HG02763 (cell line): ENCODE results near the gene ZC3H13.

ENCODE experiments used
- ATAC-seq: cut with Tn5 transposase; IDR thresholded peaks from one replicate; pipeline ENCODE4 v1.9.1; 2021; ENCODE audit warnings: mild to moderate bottlenecking, moderate library complexity; ENCODE audit not compliant: unreplicated experiment

The ZC3H13 gene

DNA sequence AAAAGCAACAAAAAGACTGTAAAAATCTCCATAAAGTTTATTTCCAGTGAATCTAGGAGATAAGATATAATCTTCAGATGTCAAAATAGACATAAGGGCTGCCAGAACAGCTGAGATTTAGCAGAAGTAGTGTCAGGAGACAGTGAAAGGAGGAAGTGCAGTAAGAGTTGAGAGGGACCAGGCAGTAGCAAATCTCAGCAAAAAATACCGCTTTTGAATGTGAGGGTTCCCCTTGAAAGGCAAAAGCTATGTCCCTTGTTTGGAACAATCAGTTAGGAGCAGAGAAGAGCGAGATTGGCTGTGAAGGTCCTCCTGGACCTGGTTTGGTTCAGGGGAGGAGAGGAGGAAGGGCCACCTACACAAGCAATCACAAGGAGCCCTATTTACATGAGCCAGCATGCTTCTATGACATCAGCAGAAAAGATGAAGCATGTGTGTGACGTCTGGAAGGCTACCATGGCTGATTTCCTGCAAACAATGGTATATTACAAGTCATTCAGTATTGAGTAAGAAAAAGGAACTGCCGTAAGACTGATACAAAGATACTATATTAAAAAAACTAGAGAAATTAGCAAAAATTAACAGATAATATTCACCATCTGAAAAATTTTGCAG lies 102.1 kb downstream of the ZC3H13 start:
- ATAC-seq = no peak

DNA sequence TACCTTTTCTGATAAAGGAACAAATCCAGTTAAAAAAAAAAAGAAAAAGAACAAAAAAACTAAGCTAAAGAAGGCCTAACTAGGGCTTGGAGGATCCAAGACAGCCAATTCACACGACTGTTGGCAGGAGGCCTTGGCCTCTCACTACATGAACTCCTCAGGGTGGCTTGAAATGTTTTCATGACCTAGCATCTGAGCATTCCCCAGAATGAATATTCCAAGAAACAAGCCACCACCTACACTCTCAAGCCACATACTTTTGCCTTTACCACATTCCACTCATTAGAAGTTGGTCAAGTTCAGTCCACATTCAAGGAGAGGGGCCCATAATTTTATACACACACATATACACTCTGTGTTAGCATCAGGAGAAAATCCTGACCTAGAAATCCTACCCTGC lies 103.4 kb downstream of the ZC3H13 start:
- no peak for ATAC-seq

DNA sequence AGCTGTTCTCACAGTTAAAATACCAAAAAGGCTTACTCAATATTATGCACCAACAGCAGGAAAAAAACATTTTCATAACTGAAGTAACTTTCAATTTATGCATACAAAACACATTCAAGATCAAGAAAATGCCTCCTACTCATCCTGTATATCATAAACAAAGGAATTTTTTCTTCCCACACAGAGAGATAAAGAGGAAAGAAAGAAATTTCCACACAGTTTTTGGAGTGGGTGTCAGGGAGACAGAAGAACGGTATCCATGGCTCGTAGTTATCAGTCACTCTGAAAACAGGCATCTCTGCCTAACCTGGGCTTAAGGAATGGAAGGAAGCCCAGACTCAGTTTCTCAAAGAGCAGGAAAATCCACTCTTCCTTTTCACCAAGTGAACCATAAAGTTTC lies 108.6 kb downstream of the ZC3H13 start:
- ATAC-seq = no peak

DNA sequence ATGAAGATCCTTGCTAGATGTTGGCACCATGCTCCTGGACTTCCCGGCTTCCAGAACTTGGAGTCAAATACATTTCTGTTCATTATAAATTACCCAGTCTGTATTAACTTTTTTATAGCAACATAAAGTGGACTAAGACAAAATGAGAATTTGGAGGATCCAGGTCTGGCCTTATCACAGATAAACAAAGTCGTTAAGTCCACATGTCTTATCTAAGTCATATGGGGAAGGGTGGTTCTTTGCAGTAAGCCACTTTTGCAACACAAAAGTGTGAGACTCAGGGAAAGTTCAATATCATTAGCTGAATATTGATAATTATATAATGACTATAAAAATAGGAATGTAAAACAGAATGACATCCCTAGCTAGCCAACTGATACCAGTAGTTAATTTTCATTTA lies 109.4 kb downstream of the ZC3H13 start:
- ATAC-seq = no peak

DNA sequence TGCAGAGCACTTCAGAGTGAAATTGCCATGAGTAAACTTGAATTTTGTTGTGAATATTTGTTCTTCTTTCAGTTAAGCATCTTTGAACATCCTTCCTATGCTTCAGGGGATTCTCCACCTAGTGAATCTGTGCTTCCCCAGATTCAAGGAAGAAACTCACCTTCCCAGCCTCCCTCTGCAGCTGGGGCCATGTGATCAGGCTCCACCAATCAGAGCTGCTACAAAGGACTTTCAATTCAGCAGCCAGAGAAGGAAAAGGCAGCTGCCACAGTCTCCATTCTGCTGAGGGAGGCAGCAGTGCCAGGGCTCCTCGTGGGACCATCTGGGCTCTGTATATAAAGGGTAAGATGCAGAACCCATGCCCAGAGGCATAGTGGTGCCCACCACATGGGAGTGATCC lies 111.3 kb downstream of the ZC3H13 start:
- ATAC-seq = no peak

DNA sequence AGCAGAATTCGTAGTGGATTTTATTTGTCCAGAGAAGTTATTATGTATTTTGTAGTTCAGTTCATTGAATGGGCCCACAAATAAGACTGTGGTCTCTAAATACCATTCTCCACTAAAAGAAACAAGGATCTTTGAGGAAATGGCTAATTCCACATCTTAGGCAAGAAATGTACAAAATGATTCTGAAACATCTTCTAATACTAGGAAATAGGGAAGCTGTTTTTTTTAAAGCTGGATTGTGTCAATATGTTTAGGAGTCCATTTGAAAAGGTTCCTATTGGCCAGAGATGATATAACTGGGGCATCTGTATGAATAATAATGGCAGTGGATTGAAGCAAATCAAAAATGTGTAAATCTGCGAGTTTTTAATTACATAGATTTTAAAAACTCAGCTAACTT lies 112.5 kb downstream of the ZC3H13 start:
- ATAC-seq = no peak

DNA sequence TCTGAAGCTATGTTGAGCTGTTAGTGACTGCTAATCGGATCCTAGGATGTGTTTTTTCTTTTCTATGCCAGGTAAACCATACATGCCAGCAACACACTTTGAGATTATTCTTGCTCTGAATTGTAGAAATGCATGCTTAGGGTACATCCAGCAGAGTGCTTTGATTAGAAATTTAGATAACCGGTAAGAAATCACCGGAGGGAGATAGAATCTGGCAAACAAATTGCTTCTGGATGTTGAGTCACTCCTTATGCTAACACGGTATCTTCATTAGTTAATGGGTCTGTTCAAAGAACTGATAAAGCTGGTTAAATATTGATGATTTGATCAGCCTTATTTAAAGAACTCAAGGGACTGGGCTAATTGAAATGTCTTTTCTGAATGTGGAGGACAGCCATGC lies 115.9 kb downstream of the ZC3H13 start:
- no peak for ATAC-seq

DNA sequence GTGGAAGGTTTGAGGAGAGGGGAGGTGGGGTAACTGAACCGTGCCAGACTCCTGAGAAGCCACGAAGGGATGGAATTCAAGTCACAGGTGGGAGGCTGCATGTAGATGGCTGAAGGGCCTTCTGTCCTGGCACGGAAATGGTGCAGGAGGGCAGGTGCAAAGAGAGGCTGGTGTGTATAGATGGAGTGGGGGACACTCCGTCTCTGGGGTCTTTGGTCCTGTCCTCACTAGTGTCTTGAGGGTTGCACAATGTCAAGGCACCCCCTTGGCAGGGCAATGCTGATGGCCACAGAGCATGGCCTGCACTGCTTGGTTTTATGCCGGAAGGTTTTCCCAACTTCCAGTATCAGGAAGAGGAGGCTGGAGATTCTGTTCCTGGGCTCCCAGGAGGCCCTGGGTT lies 118.3 kb downstream of the ZC3H13 start:
- no peak for ATAC-seq

DNA sequence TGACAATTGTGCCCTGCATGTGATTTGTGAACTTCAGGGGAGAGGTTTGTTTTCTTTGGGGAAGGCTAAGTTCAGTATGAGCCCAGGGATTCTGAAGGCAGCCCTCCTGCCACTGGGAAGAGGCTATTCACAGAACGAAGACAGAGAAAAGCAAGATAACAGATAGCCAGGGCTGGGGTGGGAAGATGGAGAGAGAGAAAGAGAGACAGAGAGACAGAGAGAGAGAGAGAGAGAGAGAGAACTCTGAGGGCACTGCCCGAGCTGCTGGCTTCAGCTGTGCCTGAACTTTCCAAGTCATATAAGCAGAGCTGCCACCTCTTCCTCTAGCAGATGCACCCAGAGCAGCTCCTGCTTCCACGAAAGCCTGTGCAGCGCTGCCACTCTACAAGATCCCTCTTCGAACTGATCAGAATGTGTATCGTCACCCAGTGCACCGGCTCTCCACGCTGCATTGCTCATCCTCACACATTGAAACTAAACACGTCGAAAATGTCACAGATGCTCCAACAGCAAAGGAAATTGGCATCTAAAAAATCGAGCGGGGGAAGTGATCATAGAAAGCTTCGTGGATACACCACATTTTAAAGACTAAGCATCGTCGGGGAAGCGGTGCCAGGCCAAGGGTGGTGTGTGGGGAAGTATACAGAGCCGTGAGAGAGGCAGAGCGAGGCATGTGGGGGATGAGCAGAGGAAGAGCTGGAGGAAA lies 119.2 kb downstream of the ZC3H13 start:
- ATAC-seq = no peak

DNA sequence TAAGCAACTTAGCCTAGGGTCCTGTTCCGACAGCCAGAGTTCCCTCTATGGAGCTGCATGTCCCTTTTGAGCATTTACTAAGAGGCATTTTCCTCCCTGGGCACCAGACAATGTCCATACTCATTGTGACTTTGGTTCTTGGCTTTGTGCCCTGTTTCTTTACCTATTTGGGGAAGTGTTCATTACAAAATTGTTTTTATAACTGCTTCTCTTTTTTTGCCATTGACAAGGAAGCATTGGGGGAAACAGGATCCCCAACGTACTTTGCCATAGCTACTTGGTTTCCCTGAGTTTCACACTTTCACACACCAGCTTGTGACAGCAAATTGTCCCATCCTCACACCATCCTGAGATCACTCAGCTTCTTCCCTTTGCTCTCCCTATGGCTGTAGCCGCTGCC lies 119.9 kb downstream of the ZC3H13 start:
- no peak for ATAC-seq

DNA sequence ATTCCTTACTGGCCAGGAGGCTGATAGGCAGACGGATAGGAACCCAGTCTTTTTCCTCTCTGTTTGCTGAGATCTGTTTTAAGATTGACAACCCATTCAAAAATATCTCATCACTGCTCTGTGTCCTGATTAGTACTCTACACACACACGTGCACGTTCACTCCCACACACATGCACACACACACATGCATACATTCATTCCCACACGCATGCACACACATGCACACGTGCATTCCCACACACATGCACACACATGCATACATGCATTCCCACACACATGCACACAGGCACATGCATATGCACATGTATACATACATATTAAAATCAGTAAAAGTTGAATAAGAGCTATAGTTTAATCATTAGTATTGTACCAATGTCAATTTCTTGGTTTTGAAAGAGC lies 120.4 kb downstream of the ZC3H13 start:
- ATAC-seq = no peak

DNA sequence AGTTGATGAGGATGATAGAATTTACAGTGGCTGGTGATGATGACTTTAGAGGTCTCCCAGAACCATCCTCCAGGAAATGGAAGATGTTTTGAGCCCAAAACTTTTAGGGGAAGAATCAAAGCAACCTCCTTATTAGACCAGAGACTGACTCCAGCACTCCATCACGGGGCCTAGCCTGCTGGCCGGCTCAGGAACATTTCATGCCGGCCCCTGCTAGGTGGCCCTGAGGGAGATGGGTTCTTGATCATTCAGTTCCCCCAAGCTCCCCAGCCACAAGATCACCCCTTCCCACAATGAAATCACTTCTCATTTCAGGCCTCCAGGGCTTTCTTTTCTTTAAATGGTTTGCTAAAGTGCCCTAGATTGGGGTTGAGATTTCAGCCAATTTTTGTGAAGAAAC lies 121.3 kb downstream of the ZC3H13 start:
- ATAC-seq = no peak

DNA sequence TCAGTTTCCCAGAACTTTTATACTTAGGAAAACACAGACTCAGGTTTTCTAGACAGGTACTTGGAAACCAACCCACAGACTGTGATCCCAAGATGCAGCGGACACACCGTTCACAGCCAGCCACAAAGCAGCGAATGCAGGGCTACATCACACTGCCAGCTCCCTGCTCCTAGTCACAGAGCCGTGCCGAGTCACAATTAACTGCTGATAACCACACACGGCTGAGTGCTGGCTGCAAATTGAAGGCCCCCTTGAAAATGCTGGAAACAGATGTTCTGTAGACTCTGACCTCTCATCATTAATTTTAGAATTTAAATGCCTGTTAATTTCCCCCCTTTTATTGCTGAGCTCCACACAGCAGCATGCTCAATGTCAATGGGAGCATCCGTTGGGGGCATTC lies 122.4 kb downstream of the ZC3H13 start:
- no peak for ATAC-seq

DNA sequence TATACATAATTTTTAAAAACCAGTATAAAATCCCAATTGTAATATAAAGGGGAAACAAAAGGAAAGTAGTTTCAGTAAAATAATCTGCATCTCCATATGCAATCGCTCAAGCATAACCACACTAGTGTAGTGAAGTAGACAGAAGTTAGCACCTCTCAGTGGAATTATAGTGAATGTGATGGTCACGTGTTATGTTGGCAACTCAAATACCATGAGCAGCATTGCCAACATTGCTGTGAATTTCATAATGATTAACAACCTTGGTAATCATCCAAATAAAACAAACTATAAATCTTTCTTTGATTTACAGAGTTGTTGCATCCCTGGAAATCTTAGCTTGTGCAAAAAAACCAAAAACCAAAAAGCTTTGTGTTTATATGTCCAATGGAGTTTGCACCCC lies 123.7 kb downstream of the ZC3H13 start:
- ATAC-seq = no peak

DNA sequence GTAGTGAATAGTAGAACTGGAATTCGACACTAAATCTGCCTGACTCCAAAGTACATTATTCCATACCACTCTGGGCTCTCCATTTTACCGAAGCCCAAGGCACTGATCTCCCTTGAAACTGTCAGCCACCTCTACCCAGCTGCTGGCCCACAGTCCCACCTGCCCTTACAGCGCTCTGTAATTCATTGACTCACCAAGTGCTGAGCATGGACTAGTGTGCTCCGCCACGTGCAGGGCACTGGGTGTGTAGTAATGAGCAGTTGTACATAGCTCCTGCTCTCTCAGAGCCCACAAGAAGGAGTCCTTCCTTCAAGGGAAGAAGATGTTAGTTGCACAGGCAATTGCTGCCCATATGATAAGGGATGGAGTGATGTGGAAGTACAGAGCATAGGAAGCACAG lies 124.4 kb downstream of the ZC3H13 start:
- no peak for ATAC-seq

DNA sequence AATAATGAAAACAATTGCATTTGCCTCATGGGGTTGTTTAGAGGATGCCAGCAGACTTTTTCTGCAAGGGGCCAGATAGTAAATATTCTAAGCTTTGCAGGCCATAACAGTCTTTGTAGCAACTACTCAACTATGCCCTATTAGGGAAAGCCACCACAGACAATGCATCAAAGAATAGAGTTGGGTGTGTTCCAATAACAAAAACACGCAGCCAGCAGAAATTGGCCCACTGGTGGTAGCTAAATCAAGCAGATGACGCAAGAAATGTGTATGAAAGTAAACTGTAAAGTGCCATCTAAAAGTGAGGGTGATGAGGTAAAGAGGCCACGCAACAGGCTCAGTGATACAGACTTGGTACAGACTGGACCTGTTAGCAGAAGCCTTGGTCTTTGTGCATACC lies 125.8 kb downstream of the ZC3H13 start:
- no peak for ATAC-seq

DNA sequence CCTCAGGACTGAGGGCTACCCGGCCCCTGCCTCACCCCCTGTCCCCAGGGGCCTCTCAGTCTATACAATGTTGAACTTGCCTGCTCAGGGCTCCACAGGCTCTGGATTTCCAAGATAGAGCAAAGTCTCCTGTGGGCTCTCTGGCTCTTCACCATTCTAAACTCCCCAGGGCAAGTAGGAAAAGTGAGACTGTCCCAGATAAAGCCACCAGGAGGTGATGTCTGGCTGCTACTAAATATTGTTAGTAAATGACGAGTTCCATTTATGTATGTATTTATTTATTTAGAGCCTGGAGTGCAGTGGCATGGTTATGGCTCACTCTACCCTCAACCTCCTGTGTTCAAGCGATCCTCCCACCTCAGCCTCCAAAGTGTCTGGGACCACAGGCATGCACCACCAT lies 127.4 kb downstream of the ZC3H13 start:
- ATAC-seq = no peak

DNA sequence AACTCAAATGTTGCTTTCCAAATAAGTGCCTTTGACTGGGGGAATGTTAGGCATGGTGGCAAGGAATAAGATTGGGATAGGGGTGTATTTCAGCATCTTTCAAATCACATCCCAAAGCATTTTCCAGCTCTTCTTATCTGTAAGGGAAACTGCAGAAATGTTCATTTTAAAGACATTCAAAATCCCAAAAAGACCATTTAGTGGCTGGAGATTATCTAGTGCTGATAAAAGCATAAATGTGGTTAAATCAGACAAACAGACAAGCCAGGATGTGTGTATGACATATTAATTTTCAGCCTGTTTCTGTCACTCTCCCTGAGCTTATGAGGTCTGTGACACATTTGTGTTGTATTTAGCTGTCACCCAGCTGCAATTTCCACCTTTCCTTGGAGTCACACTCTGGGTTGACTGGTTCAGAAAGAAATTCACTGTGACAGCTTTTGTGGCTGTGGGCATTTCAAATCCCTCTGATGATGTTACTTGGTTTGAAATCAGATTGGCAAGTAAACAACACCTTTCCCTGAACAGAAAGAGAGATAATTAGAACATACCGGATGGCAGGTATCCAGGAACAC lies 131.3 kb downstream of the ZC3H13 start:
- ATAC-seq = no peak

DNA sequence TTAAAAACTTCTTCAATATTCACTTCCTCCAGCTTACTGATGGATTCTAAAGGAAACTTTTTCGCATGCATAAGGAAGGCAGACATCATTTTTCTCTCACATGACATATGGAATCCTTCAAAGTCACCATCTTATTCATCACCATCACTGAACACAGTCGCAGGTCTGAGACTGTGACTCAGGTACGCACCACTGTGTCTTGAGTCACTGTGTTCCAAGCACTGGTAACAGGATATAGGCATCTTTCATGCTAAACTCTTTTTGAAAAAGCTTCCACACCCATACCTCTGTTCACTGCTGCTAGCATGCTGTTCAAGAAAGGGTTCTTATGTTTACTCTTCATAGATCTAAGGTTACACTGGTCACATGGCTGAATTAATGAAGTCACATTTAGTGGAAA lies 133.9 kb downstream of the ZC3H13 start:
- ATAC-seq = no peak

DNA sequence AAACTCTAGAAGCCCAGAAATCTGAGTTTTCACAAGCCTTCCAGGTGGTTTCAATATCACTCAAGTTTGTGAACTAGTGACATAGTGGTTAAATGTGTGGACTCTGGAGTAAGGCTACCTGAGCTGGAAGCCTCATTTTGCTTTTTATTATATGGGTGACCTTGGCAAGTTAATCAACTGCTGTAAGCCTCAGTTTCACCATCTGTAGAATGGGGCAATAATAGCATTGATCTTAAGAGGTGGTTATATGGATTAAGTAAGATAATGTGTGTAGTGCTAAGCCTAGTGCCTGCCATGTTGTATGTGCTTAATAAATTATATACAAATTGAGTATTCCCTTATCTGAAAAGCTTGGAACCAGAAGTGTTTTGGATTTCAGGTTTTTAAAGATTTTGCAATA lies 135.5 kb downstream of the ZC3H13 start:
- no peak for ATAC-seq

DNA sequence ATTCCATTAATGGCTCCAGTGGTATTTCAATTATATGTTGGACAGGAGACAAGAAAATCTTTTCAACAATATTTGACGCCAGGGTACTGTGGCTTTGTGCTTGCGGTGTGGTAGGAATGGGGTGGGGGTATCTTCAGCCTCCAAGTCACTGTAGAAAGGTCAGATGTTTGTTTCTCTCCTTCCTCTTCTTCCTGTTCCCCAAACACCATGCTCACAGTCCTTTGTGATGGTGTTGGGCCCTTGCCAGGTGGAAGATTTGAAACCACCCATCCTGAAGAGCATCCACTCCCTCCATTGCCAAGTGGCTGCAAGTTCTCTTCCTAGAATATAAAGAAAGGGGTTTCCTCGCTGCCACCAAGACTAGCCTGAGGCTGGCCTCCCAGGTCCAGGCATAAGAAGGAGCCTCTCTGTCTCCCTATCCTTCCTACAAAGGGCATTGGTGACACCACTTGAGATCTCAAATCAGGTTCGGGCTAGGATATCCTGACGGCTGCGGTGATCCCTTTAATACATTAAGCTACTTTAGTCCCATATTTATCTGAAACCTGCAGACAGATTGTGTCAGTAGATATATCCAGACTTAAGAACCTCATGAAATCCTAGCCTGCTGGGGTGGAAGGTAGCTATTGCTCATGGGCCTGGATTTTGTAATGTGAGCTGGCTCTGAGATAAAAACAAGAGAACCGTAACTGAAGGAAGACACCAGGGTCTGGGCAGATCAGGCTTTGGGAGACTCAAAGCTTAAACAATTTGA lies 136.7 kb downstream of the ZC3H13 start:
- no peak for ATAC-seq

DNA sequence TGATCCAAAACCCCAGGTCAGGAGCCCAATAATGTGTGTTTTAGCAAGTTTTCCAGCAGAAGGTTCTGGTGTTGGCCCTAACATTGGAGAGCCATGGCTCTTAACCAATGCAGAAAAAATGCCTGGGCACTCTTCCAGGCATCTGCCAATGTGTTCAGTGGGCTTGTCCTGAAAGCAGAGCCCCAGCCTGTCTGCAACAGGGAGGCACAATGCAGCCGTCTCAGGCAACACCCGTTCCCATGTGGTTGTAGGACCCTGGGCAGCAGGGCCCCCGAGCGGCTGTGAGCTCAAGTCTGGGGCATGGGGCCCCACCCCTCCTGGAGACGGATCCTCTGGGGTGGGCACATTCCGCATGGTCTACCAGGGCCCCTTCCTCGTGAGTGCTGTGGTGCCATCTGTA lies 142.9 kb downstream of the ZC3H13 start:
- no peak for ATAC-seq
